Right ventricle myocardium inferior (tissue), 1 donor: ENCODE data around the gene SEMA4F. TPM values are rescaled to one million over a fixed set of nuclear protein-coding genes. Genes with fewer than 3 reads are reported as not detected.
A peak's percentile ranks its signal among the peaks of the same experiment; 100 is the strongest.

Experiments
- ATAC-seq: fragments of 200-7000 bp; cut with Tn5 transposase; one replicate; pipeline ENCODE4 v1.9.1; 2020; ENCODE audit warnings: mild to moderate bottlenecking, moderate library complexity
- DNase-seq: peaks from one replicate; pipeline ENCODE4 v3.0.0; 2021; ENCODE audit errors: missing footprints
- intact Hi-C: fragments of 100-400 bp; cut with DNase I; formaldehyde crosslinking; loops from one replicate; pipeline ENCODE4 v1.11.0; 2022
- total RNA-seq: library from RNA; stranded (reverse); fragmentation: NEBNext Ultra II Directional; extraction: Animal tissue kit (Norgen Biotek cat#: 25700); gene quantifications from one replicate; pipeline ENCODE4 v1.2.1, GENCODE V29; 2021
- donor health status: DM: no; HTN: yes; CAD: no; lungs with severe emphysema.

The SEMA4F gene
- total RNA-seq, 1 donor from 2014 or later: 3.7 TPM

GRCh38 chr2:74695663-74696062 lies 41.6 kb downstream of the SEMA4F start:
- ATAC-seq (no peak), DNase-seq (no peak)
- intact Hi-C loops: no loop called here

GRCh38 chr2:74696829-74697228 lies 42.8 kb downstream of the SEMA4F start:
- intact Hi-C loops: no loop called here
- ATAC-seq: no peak
- DNase-seq: no peak

- DNase-seq (no peak), ATAC-seq (no peak)
- intact Hi-C loops: loop anchor here (10.0 kb wide), 1 partner anchor 914 kb away; no protein-coding TSS in a partner anchor
Measured at GRCh38 chr2:74700643-74701372, 46.8 kb downstream of the SEMA4F start.

- ATAC-seq: no peak
- intact Hi-C loops: loop anchor here (10.0 kb wide), 1 partner anchor 913 kb away; no protein-coding TSS in a partner anchor
- DNase-seq: no peak
Measured at GRCh38 chr2:74702001-74702715, 48.1 kb downstream of the SEMA4F start.

- ATAC-seq (peak; percentile 69), DNase-seq (no peak)
- intact Hi-C loops: loop anchor here (10.0 kb wide), 1 partner anchor 911 kb away; no protein-coding TSS in a partner anchor
Measured at GRCh38 chr2:74703373-74703772, 49.3 kb downstream of the SEMA4F start.

GRCh38 chr2:74704216-74704615 lies 50.2 kb downstream of the SEMA4F start:
- intact Hi-C loops: loop anchor here (10.0 kb wide), 1 partner anchor 911 kb away; no protein-coding TSS in a partner anchor
- ATAC-seq (no peak), DNase-seq (no peak)

GRCh38 chr2:74706741-74707140 lies 52.7 kb downstream of the SEMA4F start:
- no peak for ATAC-seq
- no peak for DNase-seq
- intact Hi-C loops: loop anchor here (10.0 kb wide), 1 partner anchor 908 kb away; no protein-coding TSS in a partner anchor

- DNase-seq (no peak), ATAC-seq (no peak)
- intact Hi-C loops: loop anchor here (10.0 kb wide), 1 partner anchor 907 kb away; no protein-coding TSS in a partner anchor
Measured at GRCh38 chr2:74707837-74708236, 53.8 kb downstream of the SEMA4F start.

GRCh38 chr2:74708296-74708695 lies 54.2 kb downstream of the SEMA4F start:
- no peak for DNase-seq
- intact Hi-C loops: loop anchor here (10.0 kb wide), 1 partner anchor 907 kb away; no protein-coding TSS in a partner anchor
- ATAC-seq: no peak

GRCh38 chr2:74708883-74709282 lies 54.8 kb downstream of the SEMA4F start:
- intact Hi-C loops: loop anchor here (10.0 kb wide), 1 partner anchor 906 kb away; no protein-coding TSS in a partner anchor
- no peak for DNase-seq
- ATAC-seq: no peak

GRCh38 chr2:74712223-74713053 lies 58.4 kb downstream of the SEMA4F start:
- intact Hi-C loops: no loop called here
- ATAC-seq: no peak
- no peak for DNase-seq

- intact Hi-C loops: loop anchor here (1.0 to 5.0 kb wide), 2 partner anchors 118 to 162 kb away; partner anchors contain the start of gene HK2
- no peak for ATAC-seq
Measured at GRCh38 chr2:74714691-74715080, 60.6 kb downstream of the SEMA4F start.

GRCh38 chr2:74715081-74715791 lies 61.2 kb downstream of the SEMA4F start:
- intact Hi-C loops: loop anchor here (1.0 to 5.0 kb wide), 2 partner anchors 117 to 161 kb away; partner anchors contain the start of gene HK2
- ATAC-seq (peak; percentile 92), DNase-seq (peak; percentile 90)

More at GRCh38 chr2:74714691-74715080, 60.6 kb downstream of the SEMA4F start:
- no peak for DNase-seq

GRCh38 chr2:74715880-74716279 lies 61.8 kb downstream of the SEMA4F start:
- intact Hi-C loops: loop anchor here (1.0 to 5.0 kb wide), 2 partner anchors 116 to 160 kb away; partner anchors contain the start of gene HK2
- no peak for ATAC-seq
- DNase-seq: no peak

- no peak for ATAC-seq
- DNase-seq: no peak
- intact Hi-C loops: loop anchor here (5.0 kb wide), 1 partner anchor 113 kb away; the partner anchor contains the start of gene HK2
Measured at GRCh38 chr2:74719066-74719465, 65.0 kb downstream of the SEMA4F start.

GRCh38 chr2:74721316-74721715 lies 67.3 kb downstream of the SEMA4F start:
- ATAC-seq (no peak), DNase-seq (no peak)
- intact Hi-C loops: no loop called here

- intact Hi-C loops: no loop called here
- ATAC-seq: no peak
- no peak for DNase-seq
Measured at GRCh38 chr2:74724496-74724895, 70.4 kb downstream of the SEMA4F start.

GRCh38 chr2:74725287-74725686 lies 71.2 kb downstream of the SEMA4F start:
- intact Hi-C loops: no loop called here
- no peak for DNase-seq
- ATAC-seq: no peak
